ENCODE results near the gene PIK3CA.

- TF ChIP-seq RAD21 (IDR thresholded peaks at IDR 0.05; ENCODE audit: low read depth) (no peak), REST (IDR thresholded peaks at IDR 0.05; ENCODE audit: low read depth) (no peak), FOXM1 (IDR thresholded peaks at IDR 0.05; ENCODE audit: borderline replicate concordance, low read depth) (no peak), CEBPB (IDR thresholded peaks at IDR 0.05) (no peak), MAX (IDR thresholded peaks at IDR 0.05) (no peak)
Observed at GRCh38 chr3:179149406-179149867, 1.3 kb downstream of the PIK3CA start.
